Progenitor cell of endocrine pancreas (in vitro differentiated cells): Measurements from ENCODE around the gene CLDN25. TPM values are rescaled to one million over a fixed set of nuclear protein-coding genes. Genes with fewer than 3 reads are reported as not detected.
"Not testable (repeated sequence)": the region's sequence is repeated elsewhere in the genome, so short reads cannot be mapped to it uniquely, and the experiment has no call there.

Experiments used
- DNase-seq: peaks from one replicate; pipeline ENCODE4 v3.0.0; 2021; ENCODE audit warnings: low spot score; ENCODE audit not compliant: unreplicated experiment
- H3K27ac Mint-ChIP-seq: 2 replicates; pipeline ENCODE4 v1.8.0; 2021; ENCODE audit warnings: mild to moderate bottlenecking, moderate library complexity, mixed read lengths
- H3K27me3 Mint-ChIP-seq: 2 replicates; pipeline ENCODE4 v1.8.0; 2021; ENCODE audit warnings: mixed read lengths
- H3K36me3 Mint-ChIP-seq: 2 replicates; pipeline ENCODE4 v1.8.0; 2022; ENCODE audit warnings: mixed read lengths; ENCODE audit not compliant: insufficient read depth
- H3K4me1 Mint-ChIP-seq: 2 replicates; pipeline ENCODE4 v1.8.0; 2021; ENCODE audit warnings: low read depth, mixed read lengths
- H3K4me3 Mint-ChIP-seq: 2 replicates; pipeline ENCODE4 v1.8.0; 2021; ENCODE audit warnings: low read depth, mild to moderate bottlenecking, moderate library complexity, mixed read lengths
- H3K9me3 Mint-ChIP-seq: 2 replicates; pipeline ENCODE4 v1.8.0; 2021; ENCODE audit warnings: low read depth, mixed read lengths
- total RNA-seq: library from RNA; stranded (reverse); gene quantifications from 2 replicates; pipeline ENCODE4 v1.2.1, GENCODE V29; 2021
- TF ChIP-seq, protein P1 (sequence below): fragments of 200-600 bp; sonication (generic); IDR thresholded peaks from one replicate; pipeline ENCODE4 v1.5.0; 2021; ENCODE audit warnings: antibody characterized with exemption, mild to moderate bottlenecking; ENCODE audit not compliant: unreplicated experiment

CLDN25 gene
- total RNA-seq, 1 donor from 2014 or later: not detected

DNA sequence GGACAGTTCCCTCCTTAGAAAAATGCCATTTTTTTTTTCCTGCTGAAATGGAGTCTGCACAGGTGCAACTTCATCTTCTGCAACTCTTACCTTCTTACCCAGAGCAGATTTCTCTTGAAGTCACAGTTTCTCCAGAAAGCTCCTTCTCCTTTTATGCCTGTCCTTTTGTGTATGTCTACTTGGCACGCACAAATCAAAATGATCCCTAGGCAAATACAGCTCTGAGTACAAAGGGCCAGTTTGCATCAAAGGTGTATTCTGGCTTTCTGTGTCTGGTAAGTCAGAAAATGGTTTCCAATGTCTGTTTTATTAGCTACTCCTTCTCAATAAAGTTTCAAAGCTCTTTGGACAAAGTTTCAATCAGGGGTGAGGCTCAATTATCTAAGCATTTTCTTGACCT is 2.5 kb downstream of the CLDN25 start:
- no peaks in the 10 kb centered on the region for H3K9me3 Mint-ChIP-seq
- TF ChIP-seq, protein P1, sequence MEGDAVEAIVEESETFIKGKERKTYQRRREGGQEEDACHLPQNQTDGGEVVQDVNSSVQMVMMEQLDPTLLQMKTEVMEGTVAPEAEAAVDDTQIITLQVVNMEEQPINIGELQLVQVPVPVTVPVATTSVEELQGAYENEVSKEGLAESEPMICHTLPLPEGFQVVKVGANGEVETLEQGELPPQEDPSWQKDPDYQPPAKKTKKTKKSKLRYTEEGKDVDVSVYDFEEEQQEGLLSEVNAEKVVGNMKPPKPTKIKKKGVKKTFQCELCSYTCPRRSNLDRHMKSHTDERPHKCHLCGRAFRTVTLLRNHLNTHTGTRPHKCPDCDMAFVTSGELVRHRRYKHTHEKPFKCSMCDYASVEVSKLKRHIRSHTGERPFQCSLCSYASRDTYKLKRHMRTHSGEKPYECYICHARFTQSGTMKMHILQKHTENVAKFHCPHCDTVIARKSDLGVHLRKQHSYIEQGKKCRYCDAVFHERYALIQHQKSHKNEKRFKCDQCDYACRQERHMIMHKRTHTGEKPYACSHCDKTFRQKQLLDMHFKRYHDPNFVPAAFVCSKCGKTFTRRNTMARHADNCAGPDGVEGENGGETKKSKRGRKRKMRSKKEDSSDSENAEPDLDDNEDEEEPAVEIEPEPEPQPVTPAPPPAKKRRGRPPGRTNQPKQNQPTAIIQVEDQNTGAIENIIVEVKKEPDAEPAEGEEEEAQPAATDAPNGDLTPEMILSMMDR: no peak
- no peaks in the 10 kb centered on the region for H3K36me3 Mint-ChIP-seq
- H3K4me1 Mint-ChIP-seq: no peaks in the 10 kb centered on the region
- DNase-seq: no peak
- no peak overlapping the region for H3K4me3 Mint-ChIP-seq
- peaks cover 27% of the 10 kb centered on the region for H3K27me3 Mint-ChIP-seq
- no peak overlapping the region for H3K27ac Mint-ChIP-seq

DNA sequence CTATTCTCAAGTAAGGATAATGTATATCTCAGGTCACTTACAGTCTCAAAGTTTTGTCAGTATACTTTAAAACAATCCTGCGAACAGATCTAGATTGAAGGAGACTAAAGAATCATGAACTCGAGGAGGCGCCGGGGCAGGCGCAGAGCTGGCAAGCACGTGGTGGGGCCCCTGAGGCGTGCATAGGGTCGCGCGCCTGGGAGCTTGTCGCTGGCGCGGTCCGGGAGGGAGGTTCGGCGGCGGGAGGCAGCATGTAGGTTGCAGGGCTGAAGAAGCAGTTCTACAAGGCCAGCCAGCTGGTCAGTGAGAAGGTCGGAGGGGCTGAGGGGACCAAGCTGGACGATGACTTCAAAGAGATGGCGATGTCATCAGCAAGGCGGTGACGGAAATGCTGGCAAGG is 9.4 kb downstream of the CLDN25 start:
- H3K9me3 Mint-ChIP-seq, H3K27ac Mint-ChIP-seq, DNase-seq, H3K4me1 Mint-ChIP-seq, H3K36me3 Mint-ChIP-seq, H3K4me3 Mint-ChIP-seq: not testable (repeated sequence)
- H3K27me3 Mint-ChIP-seq: peaks cover 16% of the 10 kb centered on the region

DNA sequence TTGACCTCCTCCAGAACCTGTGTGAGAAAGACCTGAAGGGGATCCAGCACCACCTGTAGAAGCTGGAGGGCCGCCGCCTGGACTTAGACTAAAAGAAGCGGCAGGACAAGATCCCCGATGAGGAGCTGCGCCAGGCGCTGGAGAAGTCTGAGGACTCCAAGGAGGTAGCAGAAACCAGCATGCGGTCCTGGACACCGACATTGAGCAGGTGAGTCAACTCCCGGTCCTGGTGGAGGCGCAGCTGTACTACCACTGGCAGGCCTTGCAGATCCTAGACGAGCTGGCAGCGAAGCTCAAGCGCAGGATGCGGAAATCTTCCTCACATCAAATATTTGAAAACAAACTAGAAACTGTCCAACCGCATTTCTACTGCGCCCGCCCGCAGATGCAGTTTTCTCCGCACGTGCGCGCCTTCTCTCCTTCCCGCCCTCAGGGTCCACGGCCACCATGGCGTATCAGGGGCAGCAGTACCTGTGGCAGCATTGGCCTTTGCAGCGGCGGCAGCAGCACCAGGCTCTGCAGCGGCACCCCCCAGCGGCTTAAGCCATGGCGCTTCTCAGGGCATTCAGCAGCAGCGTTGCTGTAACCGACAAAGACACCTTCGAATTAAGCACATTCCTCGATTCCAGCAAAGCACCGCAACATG is 10.2 kb downstream of the CLDN25 start:
- H3K27me3 Mint-ChIP-seq: peaks cover 12% of the 10 kb centered on the region
- no peaks in the 10 kb centered on the region for H3K36me3 Mint-ChIP-seq
- no peak overlapping the region for H3K27ac Mint-ChIP-seq
- no peak for DNase-seq
- H3K9me3 Mint-ChIP-seq: no peaks in the 10 kb centered on the region
- TF ChIP-seq, protein P1: no peak
- no peak overlapping the region for H3K4me3 Mint-ChIP-seq
- H3K4me1 Mint-ChIP-seq: no peaks in the 10 kb centered on the region

DNA sequence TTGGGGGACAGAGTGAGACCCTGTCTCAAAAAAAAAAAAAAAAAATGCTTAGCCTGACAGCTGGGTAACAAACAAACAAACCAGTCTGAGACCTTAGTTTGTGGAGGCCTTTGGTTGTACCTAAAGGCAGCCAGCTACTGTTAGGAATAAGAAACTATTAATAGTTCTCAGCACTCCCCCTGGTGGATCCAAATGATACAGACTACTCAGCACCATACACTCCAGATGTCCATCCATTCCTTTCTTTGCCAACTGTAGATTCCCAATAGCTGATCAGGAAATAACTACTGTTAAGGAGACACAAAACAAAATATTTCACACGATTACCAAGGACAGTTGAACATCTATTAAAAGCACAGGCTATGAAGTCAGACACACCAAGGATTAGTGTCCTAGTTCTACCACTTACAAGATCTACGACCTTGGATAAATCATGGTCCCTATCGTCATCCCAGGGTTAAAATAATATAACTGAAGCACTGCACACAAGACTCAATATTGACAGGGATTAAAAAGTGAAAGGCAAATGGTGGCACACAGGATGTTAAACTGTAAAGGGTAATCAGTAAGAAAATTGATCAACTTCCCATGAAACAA is 17.2 kb downstream of the CLDN25 start:
- peaks cover 9% of the 10 kb centered on the region for H3K9me3 Mint-ChIP-seq
- TF ChIP-seq, protein P1: peak; percentile 63
- no peaks in the 10 kb centered on the region for H3K4me1 Mint-ChIP-seq
- peaks cover 36% of the 10 kb centered on the region for H3K36me3 Mint-ChIP-seq
- H3K4me3 Mint-ChIP-seq: no peak overlapping the region
- H3K27me3 Mint-ChIP-seq: no peaks in the 10 kb centered on the region
- H3K27ac Mint-ChIP-seq: no peak overlapping the region
- DNase-seq: no peak

DNA sequence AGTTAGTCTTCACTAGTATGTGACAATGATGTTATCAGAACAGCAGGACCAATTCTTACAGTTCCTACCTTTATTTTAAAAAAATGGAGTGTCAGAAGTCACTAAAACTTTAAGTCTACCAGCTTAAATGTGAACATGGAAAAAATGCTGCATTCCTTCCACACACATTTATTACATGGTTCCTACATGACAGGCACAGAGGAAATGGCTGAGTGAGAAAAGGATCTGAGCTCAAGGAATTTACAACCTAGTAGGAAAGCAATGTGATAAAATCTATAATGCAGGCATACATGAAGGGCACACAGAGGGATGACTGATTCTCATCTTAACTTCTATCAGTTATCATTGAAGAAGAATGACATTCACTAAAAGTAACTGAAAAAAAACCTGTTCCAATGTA is 23.0 kb downstream of the CLDN25 start:
- TF ChIP-seq, protein P1: no peak
- Mint-ChIP-seq H3K27me3 (no peaks in the 10 kb centered on the region), H3K9me3 (no peaks in the 10 kb centered on the region), H3K36me3 (peaks cover 25% of the 10 kb centered on the region), H3K4me1 (no peaks in the 10 kb centered on the region), H3K4me3 (no peak overlapping the region), H3K27ac (no peak overlapping the region)
- no peak for DNase-seq

DNA sequence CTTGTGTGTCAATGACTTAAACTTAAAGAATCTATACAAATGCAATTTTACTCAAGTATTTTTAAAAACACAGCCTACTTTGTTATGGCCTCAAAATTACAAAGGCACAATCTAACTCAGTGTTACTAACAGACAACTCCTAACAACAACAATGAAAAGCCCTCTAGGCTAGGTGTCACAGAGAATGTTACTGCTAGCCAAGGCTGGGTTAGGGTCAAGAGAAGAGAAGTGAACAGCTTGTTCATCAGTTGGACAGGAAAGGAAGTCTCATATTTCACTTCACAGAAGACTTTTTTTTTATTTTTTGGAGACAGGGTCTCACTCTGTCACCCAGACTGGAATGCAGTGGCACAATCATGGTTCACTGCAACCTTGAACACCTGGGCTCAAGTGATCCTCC is 26.0 kb downstream of the CLDN25 start:
- H3K4me3 Mint-ChIP-seq: no peak overlapping the region
- DNase-seq: no peak
- H3K27me3 Mint-ChIP-seq: no peaks in the 10 kb centered on the region
- H3K4me1 Mint-ChIP-seq: no peaks in the 10 kb centered on the region
- H3K9me3 Mint-ChIP-seq: no peaks in the 10 kb centered on the region
- TF ChIP-seq, protein P1: no peak
- H3K27ac Mint-ChIP-seq: peak overlapping the region; percentile 63
- peaks cover 20% of the 10 kb centered on the region for H3K36me3 Mint-ChIP-seq
